K562 (cell line): ENCODE results near the gene MKNK1. TPM values are rescaled to one million over a fixed set of nuclear protein-coding genes. Genes with fewer than 3 reads are reported as not detected.

Source experiments
- BMI1 ChIP-seq: fragments of 150-350 bp; IDR thresholded peaks from 2 replicates; pipeline ENCODE4 v1.6.1; 2014; ENCODE audit warnings: low read length
- CCAR2 ChIP-seq: fragments of 200-400 bp; formaldehyde crosslinking; IDR thresholded peaks from 2 replicates; pipeline ENCODE4 v1.6.1; 2017; ENCODE audit warnings: mild to moderate bottlenecking, low read depth, low read length
- E2F6 ChIP-seq, 2 experiments: IDR thresholded peaks; 2 replicates each; pipeline ENCODE4 v1.6.1; 2011; ENCODE audit warnings: borderline replicate concordance in 1 of 2, control low read depth in 1 of 2, low read depth in 1 of 2, low read length in 1 of 2, mild to moderate bottlenecking in 1 of 2, mixed read lengths in 1 of 2, moderate library complexity in 1 of 2; ENCODE audit not compliant: insufficient read depth in 1 of 2, insufficient read length in 1 of 2, poor library complexity in 1 of 2, severe bottlenecking in 1 of 2; ENCODE audit errors: extremely low read depth in 1 of 2
- ELF4 ChIP-seq: fragments of 450-650 bp; formaldehyde crosslinking; IDR thresholded peaks from 2 replicates; pipeline ENCODE4 v1.4.0; 2022; ENCODE audit warnings: missing genetic modification characterization
- HCFC1 ChIP-seq: IDR thresholded peaks from 2 replicates; pipeline ENCODE4 v1.6.1; 2012; ENCODE audit warnings: low read depth, low read length, improper control_type of control experiment
- HOXB6 ChIP-seq: fragments of 250-450 bp; sonication (Bioruptor Pico); IDR thresholded peaks from 2 replicates; pipeline ENCODE4 v1.5.1; 2022; ENCODE audit warnings: mild to moderate bottlenecking, borderline replicate concordance
- LEF1 ChIP-seq: fragments of 450-650 bp; IDR thresholded peaks from 2 replicates; pipeline ENCODE4 v1.6.1; 2016; ENCODE audit warnings: mild to moderate bottlenecking
- NONO ChIP-seq, 2 experiments: fragments of 200-400 bp in 1 of 2; fragments of 450-650 bp in 1 of 2; formaldehyde crosslinking in 1 of 2; IDR thresholded peaks; 2 replicates each; pipeline ENCODE4 v1.6.1; 2017; ENCODE audit warnings: low read depth in 2 of 2, mild to moderate bottlenecking in 2 of 2, moderate library complexity in 2 of 2, low read length in 1 of 2
- SNRNP70 ChIP-seq: fragments of 200-400 bp; formaldehyde crosslinking; optimal IDR thresholded peaks from 2 replicates; pipeline ENCODE3; 2017; ENCODE audit warnings: low read depth, low read length
- SREBF1 ChIP-seq: fragments of 150-350 bp; IDR thresholded peaks from 2 replicates; pipeline ENCODE4 v1.6.1; 2014; ENCODE audit warnings: antibody characterized with exemption, low read depth, low read length, borderline replicate concordance
- U2AF1 ChIP-seq: fragments of 200-400 bp; formaldehyde crosslinking; optimal IDR thresholded peaks from 2 replicates; pipeline ENCODE3; 2017; ENCODE audit warnings: mild to moderate bottlenecking, low read depth, low read length, moderate library complexity
- ZBTB7A ChIP-seq: IDR thresholded peaks from 2 replicates; pipeline ENCODE4 v1.6.1; 2011; ENCODE audit warnings: low read depth, mild to moderate bottlenecking, low read length, moderate library complexity, borderline replicate concordance; ENCODE audit not compliant: control insufficient read depth
- ZNF175 ChIP-seq: fragments of 200-800 bp; sonication (Bioruptor generic); IDR thresholded peaks from 2 replicates; pipeline ENCODE4 v1.6.1; 2016; ENCODE audit warnings: low read depth, mild to moderate bottlenecking, missing genetic modification characterization, missing compliant biosample characterization
- ZNF699 ChIP-seq: fragments of 250-450 bp; sonication (Bioruptor Pico); IDR thresholded peaks from 2 replicates; pipeline ENCODE4 v1.8.0; 2021; ENCODE audit warnings: mild to moderate bottlenecking, moderate library complexity; ENCODE audit not compliant: insufficient replicate concordance
- polyA plus RNA-seq, 8 experiments: library from polyadenylated mRNA; depleted of rRNA in 4 of 8; stranded (reverse) in 5 of 8; unstranded in 3 of 8; fragments of >200 nt; fragmentation: Nextera tagmentation in 2 of 8; fragmentation: Illumina TruSeq in 1 of 8; extraction: Ambion mirVana in 2 of 8; extraction: Trizol in 1 of 8; gene quantifications; 2 replicates each; pipeline versions ENCODE4 v1.2.1 to v1.2.3, GENCODE V29; 2011 to 2014; ENCODE audit warnings: inconsistent platforms in 1 of 8, missing spikeins in 1 of 8
- total RNA-seq, 7 experiments: library from RNA; depleted of rRNA in 6 of 7; stranded (reverse); fragments of >200 nt in 6 of 7; fragmentation: Illumina TruSeq in 2 of 7; extraction: Trizol in 2 of 7; gene quantifications; 2 replicates each; pipeline versions ENCODE4 v1.2.1 to v1.2.3, GENCODE V29; 2011 to 2021; ENCODE audit warnings: low replicate concordance in 1 of 7
- TF ChIP-seq, protein P1 (sequence below): fragments of 450-650 bp; IDR thresholded peaks from 2 replicates; pipeline ENCODE4 v1.6.1; 2017; ENCODE audit warnings: antibody characterized with exemption, mild to moderate bottlenecking

MKNK1 gene
- total and polyA plus RNA-seq, 9 of the 15 experiments (the other 6 are each of a cell fraction or from before 2014, with no cell fraction given): 27.7 to 51.3 (median 43.7) TPM

GRCh38 chr1:46603858-46604549, at the start of gene MKNK1 (continued):
- no peak for TF ChIP-seq SNRNP70
- TF ChIP-seq CCAR2: no peak
- TF ChIP-seq SREBF1: no peak
- TF ChIP-seq U2AF1: no peak
- TF ChIP-seq E2F6 (IDR thresholded peaks at IDR 0.05; ENCODE audit: borderline replicate concordance in 1 of 2, extremely low read depth in 1 of 2, insufficient read depth in 1 of 2, insufficient read length in 1 of 2, low read depth in 1 of 2, low read length in 1 of 2, poor library complexity in 1 of 2, severe bottlenecking in 1 of 2): peak in 1 of 2 experiments; percentile 28
- peak; percentile 93 for TF ChIP-seq ELF4 (CRISPR knock-in tag)
- TF ChIP-seq ZNF699 (CRISPR knock-in tag): no peak
- no peak; a peak in 1 of 4 replicates for TF ChIP-seq NONO (IDR thresholded peaks at IDR 0.05; ENCODE audit: low read depth in 2 of 2, low read length in 1 of 2)
- TF ChIP-seq ZNF175 (CRISPR knock-in tag): no peak
- TF ChIP-seq, protein P1, sequence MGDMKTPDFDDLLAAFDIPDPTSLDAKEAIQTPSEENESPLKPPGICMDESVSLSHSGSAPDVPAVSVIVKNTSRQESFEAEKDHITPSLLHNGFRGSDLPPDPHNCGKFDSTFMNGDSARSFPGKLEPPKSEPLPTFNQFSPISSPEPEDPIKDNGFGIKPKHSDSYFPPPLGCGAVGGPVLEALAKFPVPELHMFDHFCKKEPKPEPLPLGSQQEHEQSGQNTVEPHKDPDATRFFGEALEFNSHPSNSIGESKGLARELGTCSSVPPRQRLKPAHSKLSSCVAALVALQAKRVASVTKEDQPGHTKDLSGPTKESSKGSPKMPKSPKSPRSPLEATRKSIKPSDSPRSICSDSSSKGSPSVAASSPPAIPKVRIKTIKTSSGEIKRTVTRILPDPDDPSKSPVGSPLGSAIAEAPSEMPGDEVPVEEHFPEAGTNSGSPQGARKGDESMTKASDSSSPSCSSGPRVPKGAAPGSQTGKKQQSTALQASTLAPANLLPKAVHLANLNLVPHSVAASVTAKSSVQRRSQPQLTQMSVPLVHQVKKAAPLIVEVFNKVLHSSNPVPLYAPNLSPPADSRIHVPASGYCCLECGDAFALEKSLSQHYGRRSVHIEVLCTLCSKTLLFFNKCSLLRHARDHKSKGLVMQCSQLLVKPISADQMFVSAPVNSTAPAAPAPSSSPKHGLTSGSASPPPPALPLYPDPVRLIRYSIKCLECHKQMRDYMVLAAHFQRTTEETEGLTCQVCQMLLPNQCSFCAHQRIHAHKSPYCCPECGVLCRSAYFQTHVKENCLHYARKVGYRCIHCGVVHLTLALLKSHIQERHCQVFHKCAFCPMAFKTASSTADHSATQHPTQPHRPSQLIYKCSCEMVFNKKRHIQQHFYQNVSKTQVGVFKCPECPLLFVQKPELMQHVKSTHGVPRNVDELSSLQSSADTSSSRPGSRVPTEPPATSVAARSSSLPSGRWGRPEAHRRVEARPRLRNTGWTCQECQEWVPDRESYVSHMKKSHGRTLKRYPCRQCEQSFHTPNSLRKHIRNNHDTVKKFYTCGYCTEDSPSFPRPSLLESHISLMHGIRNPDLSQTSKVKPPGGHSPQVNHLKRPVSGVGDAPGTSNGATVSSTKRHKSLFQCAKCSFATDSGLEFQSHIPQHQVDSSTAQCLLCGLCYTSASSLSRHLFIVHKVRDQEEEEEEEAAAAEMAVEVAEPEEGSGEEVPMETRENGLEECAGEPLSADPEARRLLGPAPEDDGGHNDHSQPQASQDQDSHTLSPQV: no peak
- no peak for TF ChIP-seq HOXB6
- TF ChIP-seq LEF1: no peak
- TF ChIP-seq ZBTB7A: peak; percentile 76; the same call in 1 of the 2 replicates
- no peak for TF ChIP-seq BMI1
- no peak for TF ChIP-seq HCFC1
